Panc1 (cell line): Measurements from ENCODE around the gene LRRC49. TPM values are rescaled to one million over a fixed set of nuclear protein-coding genes. Genes with fewer than 3 reads are reported as not detected.
"Not testable (repeated sequence)": the region's sequence is repeated elsewhere in the genome, so short reads cannot be mapped to it uniquely, and the experiment has no call there.

Experiments used
- ATAC-seq: fragments of 200-7000 bp; cut with Tn5 transposase; 2 replicates; pipeline ENCODE4 v1.9.1; 2020; ENCODE audit warnings: mild to moderate bottlenecking, moderate library complexity
- BruUV-seq: library from RNA; stranded (reverse); fragments of 400-500 nt; replicated peaks from 2 replicates; lab custom pipeline; 2021; lab: Mats Ljungman, UMichigan
- CTCF ChIA-PET: fragments of 300-600 bp; sonication (Branson Sonifier 250); formaldehyde crosslinking; loops from one replicate; lab custom pipeline; 2022; ENCODE audit warnings: antibody characterized with exemption; lab: Charles Lee
- POLR2A ChIA-PET: fragments of 300-600 bp; sonication (Branson Sonifier 250); formaldehyde crosslinking; loops from one replicate; lab custom pipeline; 2022; ENCODE audit warnings: antibody characterized with exemption; lab: Charles Lee
- DNase-seq: peaks from one replicate; pipeline ENCODE4 v3.0.0-alpha.2; 2010; ENCODE audit warnings: low read depth, low spot score
- H3K27ac ChIP-seq: 2 replicates; pipeline ENCODE4 v1.5.1; 2011; ENCODE audit warnings: mild to moderate bottlenecking, low read length, inconsistent platforms
- H3K27me3 ChIP-seq: fragments of 200-500 bp; sonication (Bioruptor generic); 2 replicates; pipeline ENCODE4 v1.6.0; 2014; ENCODE audit warnings: low read length, inconsistent platforms; ENCODE audit not compliant: control insufficient read depth, insufficient read depth
- H3K36me3 ChIP-seq: fragments of 200-500 bp; sonication (Bioruptor generic); 2 replicates; pipeline ENCODE4 v1.5.1; 2014; ENCODE audit warnings: inconsistent platforms, mild to moderate bottlenecking, low read length, moderate library complexity; ENCODE audit not compliant: control insufficient read depth, insufficient read depth
- H3K4me1 ChIP-seq: 2 replicates; pipeline ENCODE4 v1.5.1; 2011; ENCODE audit warnings: inconsistent platforms, mild to moderate bottlenecking, low read length, moderate library complexity; ENCODE audit not compliant: control insufficient read depth, insufficient read depth
- H3K4me3 ChIP-seq, 2 experiments: 2 replicates each; pipeline ENCODE4 v1.5.1; 2011 to 2012; ENCODE audit warnings: low read depth in 2 of 2, low read length in 2 of 2, mild to moderate bottlenecking in 2 of 2, inconsistent platforms in 1 of 2, moderate library complexity in 1 of 2
- H3K9me3 ChIP-seq: fragments of 200-500 bp; sonication (Bioruptor generic); 2 replicates; pipeline ENCODE4 v1.5.1; 2014; ENCODE audit warnings: low read depth, mild to moderate bottlenecking, inconsistent platforms, low read length, moderate library complexity; ENCODE audit not compliant: control insufficient read depth, insufficient read depth
- POLR2AphosphoS5 ChIP-seq: IDR thresholded peaks from 2 replicates; pipeline ENCODE4 v1.6.1; 2012; ENCODE audit warnings: mild to moderate bottlenecking, low read depth, low read length, moderate library complexity
- SIN3A ChIP-seq: IDR thresholded peaks from 2 replicates; pipeline ENCODE4 v1.6.1; 2012; ENCODE audit warnings: low read depth, mild to moderate bottlenecking, low read length, moderate library complexity, borderline replicate concordance; ENCODE audit not compliant: insufficient read depth
- TCF7L2 ChIP-seq: IDR thresholded peaks from 2 replicates; pipeline ENCODE4 v1.6.1; 2011; ENCODE audit warnings: mild to moderate bottlenecking, low read depth, low read length, inconsistent platforms
- in situ Hi-C: cut with HindIII; loops from 2 replicates; pipeline ENCODE4 v1.10.0; 2016; ENCODE audit warnings: low sequenced_read_pairs, low pct_unique_long_range_greater_than_20kb
- intact Hi-C: fragments of 100-400 bp; cut with micrococcal nuclease; formaldehyde crosslinking; loops from one replicate; pipeline ENCODE4 v1.10.0; 2022; ENCODE audit not compliant: unreplicated experiment
- total RNA-seq: library from RNA; stranded (reverse); gene quantifications from one replicate; pipeline ENCODE4 v1.2.1, GENCODE V29; 2021; ENCODE audit not compliant: unreplicated experiment
- TF ChIP-seq, protein P1 (sequence below): fragments of 450-650 bp; IDR thresholded peaks from 2 replicates; pipeline ENCODE4 v1.5.1; 2017; ENCODE audit warnings: mild to moderate bottlenecking
- TF ChIP-seq, protein P2 (sequence below), 2 experiments: IDR thresholded peaks; 2 replicates each; pipeline ENCODE4 v1.6.1; 2011 to 2012; ENCODE audit warnings: low read depth in 2 of 2, control low read depth in 1 of 2, low read length in 1 of 2, mild to moderate bottlenecking in 1 of 2, moderate library complexity in 1 of 2; ENCODE audit not compliant: insufficient read depth in 1 of 2

The LRRC49 gene
- total RNA-seq, 1 experiment from 2014 or later = 8.3 TPM

DNA sequence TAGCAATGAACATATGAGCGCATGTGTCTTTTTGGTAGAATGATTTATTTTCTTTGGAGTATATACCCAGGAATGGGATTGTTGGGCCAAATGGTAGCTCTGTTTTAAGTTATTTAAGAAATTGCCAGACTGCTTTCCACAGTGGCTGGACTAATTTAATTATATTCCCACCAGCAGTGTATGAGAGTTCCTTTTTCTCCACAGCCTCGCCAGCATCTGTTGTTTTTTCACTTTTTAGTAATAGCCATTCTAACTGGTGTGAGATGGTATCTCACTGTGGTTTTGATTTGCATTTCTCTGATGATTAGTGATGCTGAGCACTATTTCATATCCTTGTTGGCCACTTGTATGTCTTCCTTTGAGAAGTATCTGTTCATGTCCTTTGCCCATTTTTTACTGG is 153.5 kb downstream of the LRRC49 start:
- ATAC-seq, CTCF ChIA-PET: not testable (repeated sequence)

DNA sequence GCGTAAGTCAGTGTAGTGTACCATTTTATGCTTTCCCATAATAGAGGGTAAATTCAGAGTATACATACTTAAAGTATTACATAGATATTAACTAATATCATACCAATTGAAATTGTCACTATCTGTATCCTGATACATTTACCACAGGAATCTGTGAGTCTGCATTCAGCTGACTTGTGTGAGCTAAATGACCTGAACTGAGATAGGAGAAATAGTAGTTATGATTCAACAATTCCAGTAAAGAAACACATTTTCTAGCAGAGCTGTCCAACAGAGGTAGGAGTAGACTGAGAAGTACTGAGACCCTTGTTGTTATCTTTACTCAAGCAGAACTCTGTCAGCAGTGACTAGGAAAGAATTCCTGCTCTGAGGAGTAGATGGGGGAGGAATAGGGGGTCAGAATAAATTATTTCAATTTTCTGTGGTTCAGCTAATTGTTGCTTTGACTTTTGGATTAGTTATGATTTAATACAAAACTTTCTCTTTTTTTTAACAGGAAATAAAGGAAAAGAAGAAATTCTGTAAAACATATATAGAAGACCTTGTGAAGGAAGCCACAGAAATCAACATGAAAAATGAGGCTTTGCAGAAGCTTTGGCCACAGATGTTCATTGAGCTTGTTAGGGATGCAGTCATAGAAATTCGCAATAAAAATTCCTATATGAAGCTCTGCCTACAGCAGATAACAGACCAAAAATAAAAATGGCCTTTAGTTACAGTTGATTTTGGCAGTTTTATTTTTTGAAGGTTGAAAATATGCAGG is 156.5 kb downstream of the LRRC49 start:
- no TSS peak for BruUV-seq
- TF ChIP-seq POLR2AphosphoS5 (no peak), SIN3A (no peak), TCF7L2 (no peak)
- TF ChIP-seq, protein P1, sequence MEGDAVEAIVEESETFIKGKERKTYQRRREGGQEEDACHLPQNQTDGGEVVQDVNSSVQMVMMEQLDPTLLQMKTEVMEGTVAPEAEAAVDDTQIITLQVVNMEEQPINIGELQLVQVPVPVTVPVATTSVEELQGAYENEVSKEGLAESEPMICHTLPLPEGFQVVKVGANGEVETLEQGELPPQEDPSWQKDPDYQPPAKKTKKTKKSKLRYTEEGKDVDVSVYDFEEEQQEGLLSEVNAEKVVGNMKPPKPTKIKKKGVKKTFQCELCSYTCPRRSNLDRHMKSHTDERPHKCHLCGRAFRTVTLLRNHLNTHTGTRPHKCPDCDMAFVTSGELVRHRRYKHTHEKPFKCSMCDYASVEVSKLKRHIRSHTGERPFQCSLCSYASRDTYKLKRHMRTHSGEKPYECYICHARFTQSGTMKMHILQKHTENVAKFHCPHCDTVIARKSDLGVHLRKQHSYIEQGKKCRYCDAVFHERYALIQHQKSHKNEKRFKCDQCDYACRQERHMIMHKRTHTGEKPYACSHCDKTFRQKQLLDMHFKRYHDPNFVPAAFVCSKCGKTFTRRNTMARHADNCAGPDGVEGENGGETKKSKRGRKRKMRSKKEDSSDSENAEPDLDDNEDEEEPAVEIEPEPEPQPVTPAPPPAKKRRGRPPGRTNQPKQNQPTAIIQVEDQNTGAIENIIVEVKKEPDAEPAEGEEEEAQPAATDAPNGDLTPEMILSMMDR = no peak
- TF ChIP-seq, protein P2, sequence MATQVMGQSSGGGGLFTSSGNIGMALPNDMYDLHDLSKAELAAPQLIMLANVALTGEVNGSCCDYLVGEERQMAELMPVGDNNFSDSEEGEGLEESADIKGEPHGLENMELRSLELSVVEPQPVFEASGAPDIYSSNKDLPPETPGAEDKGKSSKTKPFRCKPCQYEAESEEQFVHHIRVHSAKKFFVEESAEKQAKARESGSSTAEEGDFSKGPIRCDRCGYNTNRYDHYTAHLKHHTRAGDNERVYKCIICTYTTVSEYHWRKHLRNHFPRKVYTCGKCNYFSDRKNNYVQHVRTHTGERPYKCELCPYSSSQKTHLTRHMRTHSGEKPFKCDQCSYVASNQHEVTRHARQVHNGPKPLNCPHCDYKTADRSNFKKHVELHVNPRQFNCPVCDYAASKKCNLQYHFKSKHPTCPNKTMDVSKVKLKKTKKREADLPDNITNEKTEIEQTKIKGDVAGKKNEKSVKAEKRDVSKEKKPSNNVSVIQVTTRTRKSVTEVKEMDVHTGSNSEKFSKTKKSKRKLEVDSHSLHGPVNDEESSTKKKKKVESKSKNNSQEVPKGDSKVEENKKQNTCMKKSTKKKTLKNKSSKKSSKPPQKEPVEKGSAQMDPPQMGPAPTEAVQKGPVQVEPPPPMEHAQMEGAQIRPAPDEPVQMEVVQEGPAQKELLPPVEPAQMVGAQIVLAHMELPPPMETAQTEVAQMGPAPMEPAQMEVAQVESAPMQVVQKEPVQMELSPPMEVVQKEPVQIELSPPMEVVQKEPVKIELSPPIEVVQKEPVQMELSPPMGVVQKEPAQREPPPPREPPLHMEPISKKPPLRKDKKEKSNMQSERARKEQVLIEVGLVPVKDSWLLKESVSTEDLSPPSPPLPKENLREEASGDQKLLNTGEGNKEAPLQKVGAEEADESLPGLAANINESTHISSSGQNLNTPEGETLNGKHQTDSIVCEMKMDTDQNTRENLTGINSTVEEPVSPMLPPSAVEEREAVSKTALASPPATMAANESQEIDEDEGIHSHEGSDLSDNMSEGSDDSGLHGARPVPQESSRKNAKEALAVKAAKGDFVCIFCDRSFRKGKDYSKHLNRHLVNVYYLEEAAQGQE (IDR thresholded peaks at IDR 0.05; ENCODE audit: insufficient read depth in 1 of 2, low read depth in 2 of 2, low read length in 1 of 2) = no peak
- no peaks in the 10 kb centered on the region; the same call in 1 of the 2 replicates for H3K4me1 ChIP-seq
- in situ Hi-C loops = no loop called here
- ChIA-PET CTCF (no interaction called here), POLR2A (no interaction called here)
- intact Hi-C loops = no loop called here
- no peak overlapping the region; the same call in 1 of the 2 replicates for H3K27ac ChIP-seq
- no peaks in the 10 kb centered on the region for H3K36me3 ChIP-seq
- no peaks in the 10 kb centered on the region for H3K27me3 ChIP-seq
- ATAC-seq (no peak), DNase-seq (no peak)
- H3K9me3 ChIP-seq = no peaks in the 10 kb centered on the region
- no peak overlapping the region for H3K4me3 ChIP-seq

More for the DNA sequence above, 153.5 kb downstream of the LRRC49 start:
- H3K4me1 ChIP-seq, H3K9me3 ChIP-seq, H3K36me3 ChIP-seq, H3K4me3 ChIP-seq, H3K27ac ChIP-seq, BruUV-seq, DNase-seq, POLR2A ChIA-PET, H3K27me3 ChIP-seq, intact Hi-C loops, in situ Hi-C loops: not testable (repeated sequence)

DNA sequence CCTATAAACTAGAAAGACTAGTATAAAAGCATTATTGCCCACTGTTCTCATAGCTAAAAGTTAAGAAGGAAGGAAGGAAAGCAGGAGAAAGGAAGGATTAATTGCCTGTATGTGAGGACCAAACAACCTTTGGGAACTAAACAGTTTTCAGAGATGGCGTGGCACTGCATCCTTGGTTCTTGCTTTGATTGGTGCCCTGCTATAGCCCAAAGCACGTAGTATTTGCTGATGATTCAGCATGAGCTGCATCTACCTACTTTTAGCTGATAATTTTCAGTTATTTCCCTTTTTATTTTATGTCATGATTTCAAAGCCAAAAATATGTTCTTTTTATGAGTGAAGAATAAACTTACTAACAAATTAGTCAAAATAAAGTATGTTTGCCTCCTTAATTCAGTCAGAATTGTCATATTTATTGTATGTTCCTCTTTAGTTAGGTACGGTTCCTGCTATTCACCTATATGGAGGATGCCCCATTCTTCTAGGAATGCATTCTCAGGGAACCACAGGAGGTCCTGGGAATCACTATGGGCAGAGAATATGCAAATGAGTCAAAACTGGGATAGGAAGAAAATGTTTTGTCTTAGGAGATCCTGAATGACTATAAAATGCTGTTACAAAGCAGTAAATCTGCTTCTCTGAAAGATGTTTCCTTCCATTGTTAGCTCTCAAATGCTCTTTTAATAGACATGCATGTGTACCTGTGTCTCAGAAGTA is 157.2 kb downstream of the LRRC49 start:
- no TSS peak for BruUV-seq
- Histone ChIP-seq H3K9me3 (no peaks in the 10 kb centered on the region), H3K4me3 (no peak overlapping the region), H3K36me3 (no peaks in the 10 kb centered on the region), H3K27ac (no peak overlapping the region), H3K27me3 (no peaks in the 10 kb centered on the region), H3K4me1 (no peaks in the 10 kb centered on the region; the same call in 1 of the 2 replicates)
- CTCF ChIA-PET = no interaction called here
- in situ Hi-C loops = no loop called here
- TF ChIP-seq SIN3A (no peak), TCF7L2 (no peak), POLR2AphosphoS5 (no peak)
- TF ChIP-seq, protein P1 = no peak
- TF ChIP-seq, protein P2 (IDR thresholded peaks at IDR 0.05; ENCODE audit: insufficient read depth in 1 of 2, low read depth in 2 of 2, low read length in 1 of 2) = no peak
- no peak for ATAC-seq
- POLR2A ChIA-PET = no interaction called here
- DNase-seq = no peak
- intact Hi-C loops = no loop called here
